ENCODE measurements around the gene ELSPBP1. TPM values are rescaled to one million over a fixed set of nuclear protein-coding genes. Genes with fewer than 3 reads are reported as not detected.
A peak's percentile ranks its signal among the peaks of the same experiment; 100 is the strongest.
"Not testable (repeated sequence)": the region's sequence is repeated elsewhere in the genome, so short reads cannot be mapped to it uniquely, and the experiment has no call there.

Gene ELSPBP1
- not detected for total RNA-seq

- Histone ChIP-seq H3K27ac (no peak within 1 kb of the TSS), H3K4me3 (no peak within 1 kb of the TSS), H3K27me3 (no peaks in the 10 kb centered on the region), H3K36me3 (no peaks in the 10 kb centered on the region), H3K9me3 (no peaks in the 10 kb centered on the region), H3K4me1 (no peaks in the 10 kb centered on the region)
- TF ChIP-seq CTCF (IDR thresholded peaks at IDR 0.05) = no peak
- no peak for TF ChIP-seq POLR2A (IDR thresholded peaks at IDR 0.05)
- DNase-seq = no peak
These were observed at the start of gene ELSPBP1 for GRCh38 chr19:47994209-47994802. Gene ELSPBP1, plus strand, starts transcription at chr19:47994632. Its CDS starts 14,036 bp downstream, at chr19:48008668.

- peak in 1 of 6 experiments; percentile 18 for TF ChIP-seq CTCF (IDR thresholded peaks at IDR 0.05)
- not testable (repeated sequence) for H3K4me1 ChIP-seq, H3K9me3 ChIP-seq, H3K4me3 ChIP-seq, H3K36me3 ChIP-seq, H3K27ac ChIP-seq, H3K27me3 ChIP-seq
- peak in 1 of 3 donors; percentile 61 for DNase-seq
These were observed 44.4 kb upstream of the ELSPBP1 start for GRCh38 chr19:47949852-47950521.

GRCh38 chr19:47952132-47952531 lies 42.3 kb upstream of the ELSPBP1 start:
- H3K27ac ChIP-seq = not testable (repeated sequence)

GRCh38 chr19:47955936-47956335 lies 38.5 kb upstream of the ELSPBP1 start:
- not testable (repeated sequence) for H3K27ac ChIP-seq, H3K4me3 ChIP-seq, H3K4me1 ChIP-seq, H3K36me3 ChIP-seq, H3K9me3 ChIP-seq, H3K27me3 ChIP-seq
- DNase-seq = peak in 2 of 3 donors; percentile 25 to 61

More at GRCh38 chr19:47952132-47952531, 42.3 kb upstream of the ELSPBP1 start:
- H3K4me1 ChIP-seq, H3K36me3 ChIP-seq, H3K9me3 ChIP-seq, H3K27me3 ChIP-seq, H3K4me3 ChIP-seq, DNase-seq: not testable (repeated sequence)

- H3K27me3 ChIP-seq = no peaks in the 10 kb centered on the region
- no peaks in the 10 kb centered on the region for H3K9me3 ChIP-seq
- H3K4me3 ChIP-seq = no peak overlapping the region
- no peak overlapping the region for H3K27ac ChIP-seq
- H3K4me1 ChIP-seq = no peaks in the 10 kb centered on the region
- DNase-seq = no peak
- no peak for TF ChIP-seq POLR2A (IDR thresholded peaks at IDR 0.05)
- TF ChIP-seq CTCF (IDR thresholded peaks at IDR 0.05) = no peak
- no peaks in the 10 kb centered on the region for H3K36me3 ChIP-seq
These were observed 20.9 kb upstream of the ELSPBP1 start for GRCh38 chr19:47973529-47973928.

GRCh38 chr19:47991191-47991808 lies 3.1 kb upstream of the ELSPBP1 start:
- no peak overlapping the region for H3K27ac ChIP-seq
- no peak overlapping the region for H3K4me3 ChIP-seq
- H3K9me3 ChIP-seq = no peaks in the 10 kb centered on the region
- no peaks in the 10 kb centered on the region for H3K36me3 ChIP-seq
- no peaks in the 10 kb centered on the region for H3K4me1 ChIP-seq
- no peaks in the 10 kb centered on the region for H3K27me3 ChIP-seq
- no peak for TF ChIP-seq POLR2A (IDR thresholded peaks at IDR 0.05)
- TF ChIP-seq CTCF (IDR thresholded peaks at IDR 0.05) = no peak
- no peak for DNase-seq
